Smooth muscle cell (in vitro differentiated cells): ENCODE data around the gene PLCB2. TPM values are rescaled to one million over a fixed set of nuclear protein-coding genes. Genes with fewer than 3 reads are reported as not detected.

Experiments
- DNase-seq: peaks from one replicate; lab custom pipeline; 2025; ENCODE audit not compliant: unreplicated experiment; lab: John Stamatoyannopoulos, UW
- H2AFZ ChIP-seq: fragments of 200-600 bp; sonication (generic); 2 replicates; pipeline ENCODE4 v1.6.0; 2016; ENCODE audit warnings: antibody characterized with exemption, low read depth, mild to moderate bottlenecking
- H3F3A ChIP-seq: fragments of 200-600 bp; sonication (generic); 2 replicates; pipeline ENCODE4 v1.6.0; 2017; ENCODE audit warnings: antibody characterized with exemption, low read depth
- H3K27ac ChIP-seq: fragments of 200-600 bp; sonication (generic); 2 replicates; pipeline ENCODE4 v1.5.1; 2016; ENCODE audit warnings: low read depth, mild to moderate bottlenecking
- H3K27me3 ChIP-seq: fragments of 200-600 bp; sonication (generic); 2 replicates; pipeline ENCODE4 v1.6.1; 2016; ENCODE audit warnings: low read depth, mild to moderate bottlenecking
- H3K36me3 ChIP-seq: fragments of 200-600 bp; sonication (generic); 2 replicates; pipeline ENCODE4 v1.5.1; 2016; ENCODE audit warnings: low read depth
- H3K4me1 ChIP-seq: fragments of 200-600 bp; sonication (generic); 2 replicates; pipeline ENCODE4 v1.5.1; 2016; ENCODE audit warnings: low read depth
- H3K4me2 ChIP-seq: fragments of 200-600 bp; sonication (generic); 2 replicates; pipeline ENCODE4 v1.6.0; 2016; ENCODE audit warnings: mild to moderate bottlenecking
- H3K4me3 ChIP-seq: fragments of 200-600 bp; sonication (generic); 2 replicates; pipeline ENCODE4 v1.5.1; 2016; ENCODE audit warnings: mild to moderate bottlenecking
- H3K79me2 ChIP-seq: fragments of 200-600 bp; sonication (generic); 2 replicates; pipeline ENCODE4 v1.6.0; 2016; ENCODE audit warnings: low read depth, mild to moderate bottlenecking
- H3K9ac ChIP-seq: fragments of 200-600 bp; sonication (generic); 2 replicates; pipeline ENCODE4 v1.6.0; 2016; ENCODE audit warnings: low read depth
- H3K9me3 ChIP-seq: fragments of 200-600 bp; sonication (generic); replicated peaks from 2 replicates; pipeline ENCODE4 v1.5.1; 2016; ENCODE audit warnings: low read depth
- H4K20me1 ChIP-seq: fragments of 200-600 bp; sonication (generic); 2 replicates; pipeline ENCODE4 v1.6.0; 2016; ENCODE audit warnings: low read depth
- CTCF ChIP-seq: fragments of 200-600 bp; sonication (generic); IDR thresholded peaks from 2 replicates; pipeline ENCODE4 v1.5.1; 2017; ENCODE audit warnings: borderline replicate concordance, mild to moderate bottlenecking, antibody characterized with exemption; ENCODE audit not compliant: insufficient read depth, poor library complexity, severe bottlenecking
- WGBS: methylation state at CpG from one replicate; pipeline ENCODE4 v1.1.7; 2016; ENCODE audit warnings: low lambda C conversion rate; 5-methylcytosine and 5-hydroxymethylcytosine counted together
- polyA plus RNA-seq: library from polyadenylated mRNA; unstranded; fragments of >200 nt; fragmentation: Nextera tagmentation; extraction: Ambion mirVana; gene quantifications from 2 replicates; pipeline ENCODE4 v1.2.1, GENCODE V29; 2016
- total RNA-seq: library from RNA; depleted of rRNA; stranded (reverse); fragments of >200 nt; gene quantifications from 2 replicates; pipeline ENCODE4 v1.2.3, GENCODE V29; 2014

PLCB2 gene
- 1.5 and 3.9 TPM in 2 replicates for total RNA-seq
- polyA plus RNA-seq, result 1.9 TPM in 1 of 2 replicates, not detected in the other

- Histone ChIP-seq H3K4me2 (peak within 1 kb of the TSS; percentile 67), H3K36me3 (no peaks in the 10 kb centered on the region), H3K79me2 (no peaks in the 10 kb centered on the region), H3K27ac (no peak within 1 kb of the TSS), H3F3A (peaks cover 7% of the 10 kb centered on the region), H3K4me3 (no peak within 1 kb of the TSS), H3K9ac (no peak within 1 kb of the TSS), H4K20me1 (no peaks in the 10 kb centered on the region), H2AFZ (no peak within 1 kb of the TSS), H3K27me3 (peaks cover 56% of the 10 kb centered on the region), H3K4me1 (peaks cover 17% of the 10 kb centered on the region), H3K9me3 (no peaks in the 10 kb centered on the region)
- 28% methylated on average over 15 of the region's 15 CpGs for WGBS
- no peak for DNase-seq
- TF ChIP-seq CTCF, result peak; percentile 23
Observed at GRCh38 chr15:40307421-40308211, at the start of gene PLCB2. Gene PLCB2 (minus strand): TSS chr15:40307935. CDS start chr15:40307672, 263 bp downstream.

- no peaks in the 10 kb centered on the region for H4K20me1 ChIP-seq
- no peak overlapping the region for H3K9ac ChIP-seq
- no peaks in the 10 kb centered on the region for H3K36me3 ChIP-seq
- no peak for TF ChIP-seq CTCF
- H3K79me2 ChIP-seq, result no peaks in the 10 kb centered on the region
- H3K27ac ChIP-seq, result no peak overlapping the region
- whole genome bisulfite sequencing, result 79% methylated on average over 1 of the region's 1 CpG
- no peak for DNase-seq
- no peaks in the 10 kb centered on the region for H3K4me1 ChIP-seq
- peak overlapping the region; percentile 96 for H3K4me2 ChIP-seq
- H3K9me3 ChIP-seq, result no peaks in the 10 kb centered on the region
- H3K27me3 ChIP-seq, result peaks cover 12% of the 10 kb centered on the region
- peak overlapping the region; percentile 59 for H3K4me3 ChIP-seq
- no peaks in the 10 kb centered on the region for H3F3A ChIP-seq
- no peak overlapping the region for H2AFZ ChIP-seq
Observed at GRCh38 chr15:40357246-40357645, 49.5 kb upstream of the PLCB2 start.

- 97% methylated on average over 5 of the region's 5 CpGs for WGBS
- H3K27ac ChIP-seq, result no peak overlapping the region
Observed at GRCh38 chr15:40355976-40356585, 48.3 kb upstream of the PLCB2 start.

More at GRCh38 chr15:40355976-40356585, 48.3 kb upstream of the PLCB2 start:
- no peak overlapping the region for H3K4me2 ChIP-seq
- H4K20me1 ChIP-seq, result no peaks in the 10 kb centered on the region
- H3K9ac ChIP-seq, result no peak overlapping the region
- H3K4me3 ChIP-seq, result no peak overlapping the region
- H3F3A ChIP-seq, result no peaks in the 10 kb centered on the region
- no peaks in the 10 kb centered on the region for H3K36me3 ChIP-seq
- H3K4me1 ChIP-seq, result no peaks in the 10 kb centered on the region
- DNase-seq, result no peak
- no peak for TF ChIP-seq CTCF
- H3K27me3 ChIP-seq, result peaks cover 5% of the 10 kb centered on the region
- H3K79me2 ChIP-seq, result no peaks in the 10 kb centered on the region
- no peak overlapping the region for H2AFZ ChIP-seq
- no peaks in the 10 kb centered on the region for H3K9me3 ChIP-seq
